ENCODE results near the gene CARS1.

The CARS1 gene

DNA sequence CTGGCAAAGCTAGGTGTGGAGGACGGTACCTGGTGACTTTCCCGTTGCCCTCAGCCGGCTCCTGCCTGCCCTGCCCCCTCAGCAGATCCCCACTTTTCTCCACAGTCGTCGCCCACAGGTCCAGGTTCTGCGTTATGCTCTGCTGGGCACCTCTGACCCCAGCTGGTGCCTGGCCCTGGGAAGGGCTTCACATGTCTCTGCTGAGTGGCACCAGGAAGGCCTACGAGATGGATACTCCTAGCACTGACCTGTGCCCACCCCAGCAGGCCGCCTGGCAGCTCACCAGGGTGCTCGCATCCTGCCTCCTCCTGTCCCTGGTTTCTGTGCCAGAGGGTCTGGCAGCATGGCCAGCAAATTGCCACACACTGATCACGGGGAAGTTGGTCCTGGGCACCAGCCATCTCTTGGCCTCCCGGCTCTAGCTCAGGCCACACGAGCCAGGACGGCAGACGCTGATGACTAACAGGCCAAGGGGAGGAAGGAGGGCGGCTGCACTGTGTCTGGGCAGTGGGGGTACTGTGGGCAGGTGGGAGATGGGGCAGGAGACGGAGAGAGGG, 13.8 kb downstream of the CARS1 start:
- DNase-seq (ENCODE audit: low read depth) = no peak
- H3K4me3 ChIP-seq (ENCODE audit: low read length) = no peak overlapping the region
- TF ChIP-seq, protein P1, sequence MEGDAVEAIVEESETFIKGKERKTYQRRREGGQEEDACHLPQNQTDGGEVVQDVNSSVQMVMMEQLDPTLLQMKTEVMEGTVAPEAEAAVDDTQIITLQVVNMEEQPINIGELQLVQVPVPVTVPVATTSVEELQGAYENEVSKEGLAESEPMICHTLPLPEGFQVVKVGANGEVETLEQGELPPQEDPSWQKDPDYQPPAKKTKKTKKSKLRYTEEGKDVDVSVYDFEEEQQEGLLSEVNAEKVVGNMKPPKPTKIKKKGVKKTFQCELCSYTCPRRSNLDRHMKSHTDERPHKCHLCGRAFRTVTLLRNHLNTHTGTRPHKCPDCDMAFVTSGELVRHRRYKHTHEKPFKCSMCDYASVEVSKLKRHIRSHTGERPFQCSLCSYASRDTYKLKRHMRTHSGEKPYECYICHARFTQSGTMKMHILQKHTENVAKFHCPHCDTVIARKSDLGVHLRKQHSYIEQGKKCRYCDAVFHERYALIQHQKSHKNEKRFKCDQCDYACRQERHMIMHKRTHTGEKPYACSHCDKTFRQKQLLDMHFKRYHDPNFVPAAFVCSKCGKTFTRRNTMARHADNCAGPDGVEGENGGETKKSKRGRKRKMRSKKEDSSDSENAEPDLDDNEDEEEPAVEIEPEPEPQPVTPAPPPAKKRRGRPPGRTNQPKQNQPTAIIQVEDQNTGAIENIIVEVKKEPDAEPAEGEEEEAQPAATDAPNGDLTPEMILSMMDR (IDR thresholded peaks at IDR 0.05; ENCODE audit: insufficient read depth, low read depth, low read length, missing control alignments) = no peak

DNA sequence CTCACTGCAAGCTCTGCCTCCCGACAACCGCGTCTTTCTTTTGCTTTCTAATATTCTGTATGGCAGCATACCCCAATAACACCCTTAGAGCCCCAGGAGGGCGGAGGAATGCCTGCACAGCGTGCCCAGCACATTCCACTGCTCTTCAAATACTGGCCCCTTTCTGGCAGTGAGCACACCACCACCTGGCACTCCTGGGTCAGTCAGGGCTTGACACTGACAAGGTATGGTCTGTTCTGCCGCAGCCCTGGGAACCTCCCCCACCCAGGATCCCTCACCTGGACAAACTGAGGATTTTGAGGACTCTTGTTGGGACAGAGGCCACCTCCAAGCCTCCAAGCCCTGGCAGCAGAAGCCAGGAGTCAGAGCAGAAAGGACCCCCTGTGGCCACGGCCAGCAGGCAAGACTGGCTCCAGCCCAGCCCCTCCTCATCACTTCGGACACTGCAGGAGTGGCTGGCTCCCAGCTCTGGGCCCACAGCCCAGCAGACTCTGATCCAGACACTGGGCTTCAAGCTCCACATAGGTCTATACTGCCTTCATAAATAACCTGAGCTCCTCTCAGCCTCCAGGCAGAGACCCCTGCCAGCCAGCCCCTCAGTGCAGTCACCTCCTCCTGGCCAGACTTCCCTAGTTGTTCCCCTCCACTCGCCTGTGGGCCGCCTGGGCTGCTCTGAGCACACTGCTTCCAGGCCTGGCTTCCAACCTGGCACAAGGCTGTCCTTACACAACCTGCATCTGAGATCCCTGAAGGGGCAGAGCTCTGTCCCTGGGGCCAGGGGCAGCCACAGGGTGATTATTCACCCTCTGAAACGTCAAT, 14.5 kb downstream of the CARS1 start:
- DNase-seq (ENCODE audit: low read depth) = no peak
- H3K4me3 ChIP-seq (ENCODE audit: low read length) = no peak overlapping the region
- TF ChIP-seq, protein P1 (IDR thresholded peaks at IDR 0.05; ENCODE audit: insufficient read depth, low read depth, low read length, missing control alignments) = no peak

DNA sequence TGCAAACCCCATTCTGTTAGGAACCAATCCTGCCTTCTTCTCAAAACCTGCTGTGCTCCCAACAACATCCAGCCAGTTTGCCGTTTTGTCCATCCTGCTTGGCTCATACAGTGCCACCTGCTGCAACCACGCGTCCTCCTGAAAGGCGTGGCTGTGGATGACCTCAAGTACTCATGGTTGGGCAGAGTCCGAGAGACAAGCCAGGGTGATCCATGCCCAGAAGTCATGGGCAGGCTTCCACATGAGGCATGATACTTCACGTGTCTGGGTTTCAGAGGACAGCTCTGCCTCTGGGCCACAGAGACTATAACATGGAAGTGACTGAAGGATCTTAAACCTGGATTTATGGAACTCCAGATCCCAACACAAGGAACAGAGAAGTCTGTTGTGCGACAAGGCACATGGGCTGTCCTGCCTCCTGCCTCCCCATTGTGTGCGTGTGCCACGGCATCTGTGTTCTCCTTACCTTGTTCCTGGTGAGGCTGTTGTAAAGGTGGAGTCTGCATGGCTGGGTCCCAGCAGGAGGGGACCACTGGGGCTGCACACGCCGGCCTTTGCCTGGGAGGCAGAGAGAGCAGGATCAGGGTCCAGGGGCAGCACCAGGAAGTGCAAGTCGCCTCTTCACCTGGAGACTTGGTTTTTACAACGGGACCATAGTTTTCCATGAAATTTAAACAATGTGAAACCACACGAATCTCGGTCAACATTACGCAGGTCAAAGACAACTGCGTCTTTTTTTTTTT, 15.4 kb downstream of the CARS1 start:
- TF ChIP-seq, protein P1 (IDR thresholded peaks at IDR 0.05; ENCODE audit: insufficient read depth, low read depth, low read length, missing control alignments) = no peak
- DNase-seq (ENCODE audit: low read depth) = no peak
- H3K4me3 ChIP-seq (ENCODE audit: low read length) = no peak overlapping the region

DNA sequence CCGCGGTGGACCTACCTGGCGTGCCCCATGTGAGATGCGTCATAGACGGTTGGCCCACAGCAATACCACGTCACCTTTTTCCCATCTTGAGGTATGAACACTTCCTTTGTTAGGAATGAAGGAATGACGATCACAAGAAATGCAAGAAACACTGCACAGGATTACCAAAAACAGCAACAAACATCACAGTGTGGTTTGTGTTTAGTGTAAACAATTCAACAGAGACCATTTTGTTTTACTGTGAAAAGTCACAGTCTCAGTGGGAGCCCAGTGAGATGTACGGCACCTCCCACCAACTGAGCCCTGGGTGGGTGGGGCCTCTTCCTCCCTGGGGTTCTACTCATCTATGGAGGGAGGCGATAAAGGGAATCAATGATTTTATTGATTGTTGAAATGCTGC, 16.3 kb downstream of the CARS1 start:
- TF ChIP-seq, protein P1 (IDR thresholded peaks at IDR 0.05; ENCODE audit: insufficient read depth, low read depth, low read length, missing control alignments) = no peak
- DNase-seq (ENCODE audit: low read depth) = no peak
- no peak overlapping the region for H3K4me3 ChIP-seq (ENCODE audit: low read length)

DNA sequence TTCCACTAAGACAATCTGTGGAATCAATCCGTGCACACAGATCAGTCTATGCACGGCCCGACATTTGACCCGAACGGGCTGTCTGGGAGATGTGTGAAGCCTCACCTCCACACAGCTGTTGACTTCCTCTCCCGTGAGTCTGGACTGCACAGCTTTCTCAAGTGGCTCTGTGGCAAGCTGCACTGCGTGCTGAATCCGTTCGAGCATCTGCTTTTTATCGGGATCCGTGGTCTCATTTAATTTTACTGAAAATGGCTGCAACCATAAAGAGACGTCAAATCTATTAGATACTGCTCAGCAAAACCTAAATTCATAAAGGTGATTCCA, 19.3 kb downstream of the CARS1 start:
- TF ChIP-seq, protein P1 (IDR thresholded peaks at IDR 0.05; ENCODE audit: insufficient read depth, low read depth, low read length, missing control alignments) = no peak
- no peak overlapping the region for H3K4me3 ChIP-seq (ENCODE audit: low read length)
- DNase-seq (ENCODE audit: low read depth) = no peak

DNA sequence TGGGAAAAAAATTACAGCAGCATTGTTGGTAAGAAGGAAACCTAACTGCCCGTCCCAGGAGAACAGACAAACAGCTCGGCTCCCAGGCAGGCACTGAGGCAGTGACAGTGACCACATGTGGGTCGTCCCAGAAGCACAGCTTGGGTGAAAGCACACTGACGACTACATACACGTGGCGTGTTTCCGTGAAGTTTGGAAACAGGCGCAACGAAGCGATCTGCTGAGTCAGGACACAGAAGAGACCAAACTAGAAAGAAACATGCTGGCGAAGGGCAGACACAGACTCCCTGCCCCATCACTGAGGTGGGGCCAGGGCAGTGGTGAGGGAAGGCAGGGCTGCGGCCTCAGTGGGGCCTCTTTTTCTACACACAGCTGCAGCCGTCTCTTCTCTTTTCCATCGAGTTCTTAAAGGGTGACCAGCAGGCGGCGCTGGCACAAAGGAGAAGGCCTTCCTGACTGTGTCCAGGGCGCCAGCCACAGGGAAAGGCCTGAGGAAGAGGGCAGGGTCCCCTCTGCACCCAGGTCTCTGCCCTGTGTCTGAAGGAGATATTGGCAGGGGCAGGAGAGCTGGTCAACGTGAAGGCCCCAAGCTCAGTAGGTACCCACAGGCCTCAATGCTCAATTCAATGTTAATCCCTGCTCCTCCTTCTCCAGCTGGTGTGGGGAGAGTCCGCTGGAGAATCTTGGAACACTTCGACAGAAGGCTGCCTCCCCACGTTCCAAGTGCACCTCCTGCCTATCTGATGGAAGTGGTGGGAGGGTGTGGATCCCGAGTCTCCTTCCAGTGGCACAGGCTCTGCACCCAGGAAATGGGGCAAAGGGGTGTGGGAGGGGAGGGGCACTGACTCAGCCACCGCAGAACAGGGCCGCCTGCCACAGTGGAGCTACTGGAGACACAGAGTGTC, 19.9 kb downstream of the CARS1 start:
- TF ChIP-seq, protein P1 (IDR thresholded peaks at IDR 0.05; ENCODE audit: insufficient read depth, low read depth, low read length, missing control alignments) = peak; percentile 76
- H3K4me3 ChIP-seq (ENCODE audit: low read length) = no peak overlapping the region
- DNase-seq (ENCODE audit: low read depth) = peak; percentile 81

All from epithelial cell of esophagus (primary cell).